ENCODE data around the gene OTOGL.

- TF ChIP-seq EZH2phosphoT487 (IDR thresholded peaks at IDR 0.05; ENCODE audit: low read length): no peak
- TF ChIP-seq CTCF (IDR thresholded peaks at IDR 0.05; ENCODE audit: low read length): no peak
- no peak for TF ChIP-seq EZH2 (optimal IDR thresholded peaks at IDR 0.05; ENCODE audit: low read depth, low read length)
These were observed 306.9 kb downstream of the OTOGL start for GRCh38 chr12:80406253-80406652.

All from MM.1S (cell line).